CD4-positive, alpha-beta T cell treated with Interleukin-17A for 1 hour (primary cell): ENCODE results near the gene NPTN.
"Not testable (repeated sequence)": the region's sequence is repeated elsewhere in the genome, so short reads cannot be mapped to it uniquely, and the experiment has no call there.

Experiments
- DNase-seq: peaks from one replicate; pipeline ENCODE4 v3.0.0-alpha.2; 2020

Gene NPTN

GRCh38 chr15:73570355-73571032 is 62.7 kb downstream of the NPTN start:
- no peak for DNase-seq

GRCh38 chr15:73569361-73569760 is 63.8 kb downstream of the NPTN start:
- no peak for DNase-seq

GRCh38 chr15:73568564-73569280 is 64.5 kb downstream of the NPTN start:
- DNase-seq, result no peak

- DNase-seq, result no peak
Measured at GRCh38 chr15:73567020-73567419, 66.2 kb downstream of the NPTN start.

GRCh38 chr15:73564255-73564654 is 68.9 kb downstream of the NPTN start:
- DNase-seq, result no peak

GRCh38 chr15:73560501-73561117 is 72.6 kb downstream of the NPTN start:
- DNase-seq, result peak; percentile 60

GRCh38 chr15:73558529-73558928 is 74.7 kb downstream of the NPTN start:
- DNase-seq, result no peak

GRCh38 chr15:73555080-73555479 is 78.1 kb downstream of the NPTN start:
- DNase-seq, result no peak

- DNase-seq, result no peak
Measured at GRCh38 chr15:73550190-73550589, 83.0 kb downstream of the NPTN start.

GRCh38 chr15:73548925-73549324 is 84.3 kb downstream of the NPTN start:
- not testable (repeated sequence) for DNase-seq

GRCh38 chr15:73541479-73541878 is 91.7 kb downstream of the NPTN start:
- no peak for DNase-seq

GRCh38 chr15:73540161-73540560 is 93.0 kb downstream of the NPTN start:
- no peak for DNase-seq

GRCh38 chr15:73539212-73540128 is 93.7 kb downstream of the NPTN start:
- DNase-seq, result no peak

- DNase-seq, result no peak
Measured at GRCh38 chr15:73538563-73539211, 94.5 kb downstream of the NPTN start.

- no peak for DNase-seq
Measured at GRCh38 chr15:73538123-73538522, 95.1 kb downstream of the NPTN start.

- DNase-seq, result no peak
Measured at GRCh38 chr15:73530649-73531048, 102.5 kb downstream of the NPTN start.

- no peak for DNase-seq
Measured at GRCh38 chr15:73527598-73527997, 105.6 kb downstream of the NPTN start.

- DNase-seq, result no peak
Measured at GRCh38 chr15:73524919-73525318, 108.3 kb downstream of the NPTN start.

GRCh38 chr15:73522011-73522410 is 111.2 kb downstream of the NPTN start:
- no peak for DNase-seq

- DNase-seq, result peak; percentile 20
Measured at GRCh38 chr15:73518876-73519733, 114.1 kb downstream of the NPTN start.

GRCh38 chr15:73518180-73518862 is 114.9 kb downstream of the NPTN start:
- DNase-seq, result no peak
